Stimulated activated memory B cell treated with anti-CD40 and anti-IgM and Interleukin-4, amounts not matched to agents 10 μg/mL and 1 μg/mL and 100 μg/mL, for 72 hours (primary cell): Measurements from ENCODE around the gene CCSER1.
"Not testable (repeated sequence)": the region's sequence is repeated elsewhere in the genome, so short reads cannot be mapped to it uniquely, and the experiment has no call there.

Experiments used
- ATAC-seq: fragments of 150-1000 bp; cut with Tn5 transposase; 2 replicates; pipeline ENCODE4 v1.10.0; 2021
- H3K27ac Mint-ChIP-seq: one replicate; pipeline ENCODE4 v1.8.0; 2022; ENCODE audit warnings: mild to moderate bottlenecking, mixed read lengths
- H3K27me3 Mint-ChIP-seq: one replicate; pipeline ENCODE4 v1.8.0; 2022; ENCODE audit warnings: mixed read lengths
- H3K36me3 Mint-ChIP-seq: one replicate; pipeline ENCODE4 v1.8.0; 2022; ENCODE audit warnings: mixed read lengths
- H3K4me1 Mint-ChIP-seq: one replicate; pipeline ENCODE4 v1.8.0; 2022; ENCODE audit warnings: mixed read lengths
- H3K4me3 Mint-ChIP-seq: one replicate; pipeline ENCODE4 v1.8.0; 2022; ENCODE audit warnings: mild to moderate bottlenecking, moderate library complexity, mixed read lengths
- H3K9me3 Mint-ChIP-seq: one replicate; pipeline ENCODE4 v1.8.0; 2022; ENCODE audit warnings: mixed read lengths

The CCSER1 gene

GRCh38 chr4:90606781-90607180, 479.6 kb downstream of the CCSER1 start:
- Mint-ChIP-seq H3K27ac (no peak overlapping the region), H3K36me3 (peaks cover 8% of the 10 kb centered on the region)

GRCh38 chr4:90614371-90614770, 487.2 kb downstream of the CCSER1 start:
- H3K4me3 Mint-ChIP-seq = no peak overlapping the region
- no peaks in the 10 kb centered on the region for H3K9me3 Mint-ChIP-seq
- no peak for ATAC-seq
- no peaks in the 10 kb centered on the region for H3K27me3 Mint-ChIP-seq
- no peaks in the 10 kb centered on the region for H3K4me1 Mint-ChIP-seq
- H3K27ac Mint-ChIP-seq = no peak overlapping the region
- peaks cover 8% of the 10 kb centered on the region for H3K36me3 Mint-ChIP-seq

More at GRCh38 chr4:90606781-90607180, 479.6 kb downstream of the CCSER1 start:
- no peaks in the 10 kb centered on the region for H3K9me3 Mint-ChIP-seq
- no peak overlapping the region for H3K4me3 Mint-ChIP-seq
- H3K4me1 Mint-ChIP-seq = no peaks in the 10 kb centered on the region
- no peak for ATAC-seq
- no peaks in the 10 kb centered on the region for H3K27me3 Mint-ChIP-seq

GRCh38 chr4:90621080-90621479, 493.9 kb downstream of the CCSER1 start:
- peaks cover 22% of the 10 kb centered on the region for H3K36me3 Mint-ChIP-seq
- no peaks in the 10 kb centered on the region for H3K4me1 Mint-ChIP-seq
- H3K27ac Mint-ChIP-seq = no peak overlapping the region
- H3K4me3 Mint-ChIP-seq = no peak overlapping the region
- no peaks in the 10 kb centered on the region for H3K27me3 Mint-ChIP-seq
- no peaks in the 10 kb centered on the region for H3K9me3 Mint-ChIP-seq
- no peak for ATAC-seq

- no peaks in the 10 kb centered on the region for H3K27me3 Mint-ChIP-seq
- no peaks in the 10 kb centered on the region for H3K9me3 Mint-ChIP-seq
- no peak overlapping the region for H3K27ac Mint-ChIP-seq
- H3K36me3 Mint-ChIP-seq = peaks cover 32% of the 10 kb centered on the region
- no peak overlapping the region for H3K4me3 Mint-ChIP-seq
- ATAC-seq = no peak
- no peaks in the 10 kb centered on the region for H3K4me1 Mint-ChIP-seq
These were observed 497.6 kb downstream of the CCSER1 start for GRCh38 chr4:90624781-90625180.

GRCh38 chr4:90641861-90642599, 514.8 kb downstream of the CCSER1 start:
- H3K9me3 Mint-ChIP-seq = no peaks in the 10 kb centered on the region
- no peak for ATAC-seq
- H3K27ac Mint-ChIP-seq = no peak overlapping the region
- no peaks in the 10 kb centered on the region for H3K27me3 Mint-ChIP-seq
- no peaks in the 10 kb centered on the region for H3K4me1 Mint-ChIP-seq
- H3K36me3 Mint-ChIP-seq = peaks cover 13% of the 10 kb centered on the region
- H3K4me3 Mint-ChIP-seq = no peak overlapping the region

- Mint-ChIP-seq H3K4me1 (no peaks in the 10 kb centered on the region), H3K9me3 (no peaks in the 10 kb centered on the region), H3K27me3 (no peaks in the 10 kb centered on the region), H3K36me3 (peaks cover 17% of the 10 kb centered on the region), H3K27ac (no peak overlapping the region), H3K4me3 (no peak overlapping the region)
- no peak for ATAC-seq
These were observed 516.0 kb downstream of the CCSER1 start for GRCh38 chr4:90643156-90643555.

GRCh38 chr4:90648311-90648710, 521.1 kb downstream of the CCSER1 start:
- Mint-ChIP-seq H3K36me3 (peaks cover 43% of the 10 kb centered on the region), H3K4me1 (no peaks in the 10 kb centered on the region), H3K27me3 (no peaks in the 10 kb centered on the region), H3K27ac (no peak overlapping the region), H3K9me3 (peaks cover 11% of the 10 kb centered on the region), H3K4me3 (no peak overlapping the region)
- no peak for ATAC-seq

GRCh38 chr4:90648791-90649190, 521.6 kb downstream of the CCSER1 start:
- Mint-ChIP-seq H3K4me1 (no peaks in the 10 kb centered on the region), H3K36me3 (peaks cover 46% of the 10 kb centered on the region), H3K9me3 (peaks cover 11% of the 10 kb centered on the region), H3K4me3 (no peak overlapping the region), H3K27me3 (no peaks in the 10 kb centered on the region), H3K27ac (no peak overlapping the region)
- no peak for ATAC-seq

- H3K27ac Mint-ChIP-seq = no peak overlapping the region
- H3K27me3 Mint-ChIP-seq = no peaks in the 10 kb centered on the region
- no peaks in the 10 kb centered on the region for H3K4me1 Mint-ChIP-seq
- H3K36me3 Mint-ChIP-seq = peaks cover 4% of the 10 kb centered on the region
- H3K9me3 Mint-ChIP-seq = no peaks in the 10 kb centered on the region
- ATAC-seq = no peak
- no peak overlapping the region for H3K4me3 Mint-ChIP-seq
These were observed 533.5 kb downstream of the CCSER1 start for GRCh38 chr4:90660672-90661071.

GRCh38 chr4:90670183-90670582, 543.0 kb downstream of the CCSER1 start:
- H3K9me3 Mint-ChIP-seq = no peaks in the 10 kb centered on the region
- peaks cover 12% of the 10 kb centered on the region for H3K36me3 Mint-ChIP-seq
- H3K27ac Mint-ChIP-seq = no peak overlapping the region
- peak; percentile 61 for ATAC-seq
- no peaks in the 10 kb centered on the region for H3K27me3 Mint-ChIP-seq
- no peak overlapping the region for H3K4me3 Mint-ChIP-seq
- H3K4me1 Mint-ChIP-seq = peaks cover 6% of the 10 kb centered on the region

- no peaks in the 10 kb centered on the region for H3K9me3 Mint-ChIP-seq
- H3K36me3 Mint-ChIP-seq = no peaks in the 10 kb centered on the region
- ATAC-seq = no peak
- H3K27ac Mint-ChIP-seq = no peak overlapping the region
- H3K4me3 Mint-ChIP-seq = no peak overlapping the region
- H3K27me3 Mint-ChIP-seq = no peaks in the 10 kb centered on the region
- no peaks in the 10 kb centered on the region for H3K4me1 Mint-ChIP-seq
These were observed 562.5 kb downstream of the CCSER1 start for GRCh38 chr4:90689739-90690138.

- Mint-ChIP-seq H3K27ac (no peak overlapping the region), H3K4me1 (no peaks in the 10 kb centered on the region)
- no peak for ATAC-seq
These were observed 568.2 kb downstream of the CCSER1 start for GRCh38 chr4:90695411-90695810.

GRCh38 chr4:90705501-90705900, 578.3 kb downstream of the CCSER1 start:
- peaks cover 21% of the 10 kb centered on the region for H3K36me3 Mint-ChIP-seq
- H3K27ac Mint-ChIP-seq, H3K27me3 Mint-ChIP-seq, H3K9me3 Mint-ChIP-seq, H3K4me3 Mint-ChIP-seq, ATAC-seq, H3K4me1 Mint-ChIP-seq: not testable (repeated sequence)

More at GRCh38 chr4:90695411-90695810, 568.2 kb downstream of the CCSER1 start:
- Mint-ChIP-seq H3K9me3 (peaks cover 2% of the 10 kb centered on the region), H3K27me3 (no peaks in the 10 kb centered on the region), H3K4me3 (no peak overlapping the region), H3K36me3 (peaks cover 11% of the 10 kb centered on the region)

- no peak for ATAC-seq
- H3K4me1 Mint-ChIP-seq = no peaks in the 10 kb centered on the region
- peaks cover 5% of the 10 kb centered on the region for H3K36me3 Mint-ChIP-seq
- H3K9me3 Mint-ChIP-seq = peaks cover 3% of the 10 kb centered on the region
- H3K27ac Mint-ChIP-seq = no peak overlapping the region
- H3K27me3 Mint-ChIP-seq = no peaks in the 10 kb centered on the region
- no peak overlapping the region for H3K4me3 Mint-ChIP-seq
These were observed 588.0 kb downstream of the CCSER1 start for GRCh38 chr4:90715242-90715641.

- Mint-ChIP-seq H3K9me3 (no peaks in the 10 kb centered on the region), H3K4me3 (no peak overlapping the region)
These were observed 591.7 kb downstream of the CCSER1 start for GRCh38 chr4:90718931-90719330.

GRCh38 chr4:90727938-90728337, 600.7 kb downstream of the CCSER1 start:
- H3K27me3 Mint-ChIP-seq = no peaks in the 10 kb centered on the region
- no peaks in the 10 kb centered on the region for H3K4me1 Mint-ChIP-seq
- H3K36me3 Mint-ChIP-seq = peaks cover 24% of the 10 kb centered on the region
- H3K27ac Mint-ChIP-seq = no peak overlapping the region
- H3K9me3 Mint-ChIP-seq = peaks cover 2% of the 10 kb centered on the region
- no peak for ATAC-seq
- H3K4me3 Mint-ChIP-seq = no peak overlapping the region

More at GRCh38 chr4:90718931-90719330, 591.7 kb downstream of the CCSER1 start:
- H3K27me3 Mint-ChIP-seq = no peaks in the 10 kb centered on the region
- no peak for ATAC-seq
- H3K36me3 Mint-ChIP-seq = peaks cover under 1% of the 10 kb centered on the region
- H3K4me1 Mint-ChIP-seq = no peaks in the 10 kb centered on the region
- no peak overlapping the region for H3K27ac Mint-ChIP-seq
